ENCODE results near the gene MRPS31.

- TF ChIP-seq EP300 (IDR thresholded peaks at IDR 0.05) (no peak), POLR2AphosphoS5 (IDR thresholded peaks at IDR 0.05) (no peak), CTCF (IDR thresholded peaks at IDR 0.05) (no peak), POLR2A (IDR thresholded peaks at IDR 0.05) (no peak)
These were observed 23.7 kb upstream of the MRPS31 start for GRCh38 chr13:40794414-40795368.

Data from suprapubic skin (tissue), 4 donors.